T-helper 17 cell (primary cell): ENCODE results near the gene UFL1. TPM values are rescaled to one million over a fixed set of nuclear protein-coding genes. Genes with fewer than 3 reads are reported as not detected.
"Not testable (repeated sequence)": the region's sequence is repeated elsewhere in the genome, so short reads cannot be mapped to it uniquely, and the experiment has no call there.

Experiments used
- ATAC-seq: fragments of 150-1000 bp; cut with Tn5 transposase; 2 replicates; pipeline ENCODE4 v1.10.0; 2021; ENCODE audit warnings: mild to moderate bottlenecking, moderate library complexity
- DNase-seq, 3 donors: peaks; one replicate each; pipeline versions ENCODE4 v3.0.0 to v3.0.0-alpha.2; 2020 to 2021
- H3K9me3 ChIP-seq: one replicate; pipeline ENCODE4 v1.7.0; 2013; ENCODE audit warnings: low read length, mild to moderate bottlenecking; ENCODE audit not compliant: control insufficient read depth, poor library complexity, severe bottlenecking
- H3K27ac Mint-ChIP-seq: one replicate; pipeline ENCODE4 v1.8.0; 2022; ENCODE audit warnings: mild to moderate bottlenecking, moderate library complexity, mixed read lengths
- H3K27me3 Mint-ChIP-seq: one replicate; pipeline ENCODE4 v1.8.0; 2022; ENCODE audit warnings: mixed read lengths
- H3K36me3 Mint-ChIP-seq: one replicate; pipeline ENCODE4 v1.8.0; 2022; ENCODE audit warnings: low read depth, mixed read lengths
- H3K4me1 Mint-ChIP-seq: one replicate; pipeline ENCODE4 v1.8.0; 2022; ENCODE audit warnings: mild to moderate bottlenecking, mixed read lengths
- H3K4me3 Mint-ChIP-seq: one replicate; pipeline ENCODE4 v1.8.0; 2022; ENCODE audit warnings: mild to moderate bottlenecking, moderate library complexity, mixed read lengths
- total RNA-seq, 4 donors: library from RNA in 2 of 4; stranded (reverse) in 2 of 4; gene quantifications; one replicate each; pipeline ENCODE4 v1.2.3 and lab custom pipeline; 2022 to 2026

Gene UFL1
- total RNA-seq, 2 donors from 2014 or later: 16.4 to 17.8 TPM

DNA sequence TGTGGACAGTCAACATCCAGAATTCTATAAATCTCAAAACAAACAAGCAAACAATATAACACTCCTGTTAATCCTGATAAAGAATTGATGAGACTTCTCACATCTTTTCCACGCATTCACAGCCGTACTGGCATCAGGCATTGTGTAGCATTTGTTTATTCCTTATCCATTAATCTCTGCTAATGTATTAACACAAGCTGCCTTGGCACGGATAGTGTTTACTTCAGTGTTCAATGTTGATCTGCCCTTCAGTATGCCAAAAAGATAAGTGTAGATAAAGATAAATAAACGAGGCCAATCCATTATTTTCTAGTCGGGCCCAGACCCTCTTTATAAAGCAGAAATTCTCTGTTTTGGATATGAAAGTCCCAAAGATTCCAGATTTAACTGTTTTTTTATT is 16.1 kb downstream of the UFL1 start:
- Mint-ChIP-seq H3K27me3 (no peaks in the 10 kb centered on the region), H3K27ac (no peak overlapping the region), H3K36me3 (peaks cover 8% of the 10 kb centered on the region), H3K4me3 (no peak overlapping the region), H3K4me1 (peaks cover 4% of the 10 kb centered on the region)
- ATAC-seq: no peak
- no peaks in the 10 kb centered on the region for H3K9me3 ChIP-seq
- DNase-seq: no peak

GRCh38 chr6:96542702-96543101 is 21.1 kb downstream of the UFL1 start:
- ATAC-seq (no peak), DNase-seq (no peak)
- peak overlapping the region; percentile 78 for H3K27ac Mint-ChIP-seq
- H3K27me3 Mint-ChIP-seq: no peaks in the 10 kb centered on the region
- H3K9me3 ChIP-seq: no peaks in the 10 kb centered on the region
- peaks cover 15% of the 10 kb centered on the region for H3K36me3 Mint-ChIP-seq
- H3K4me1 Mint-ChIP-seq: peaks cover 3% of the 10 kb centered on the region
- H3K4me3 Mint-ChIP-seq: no peak overlapping the region

- H3K9me3 ChIP-seq: no peaks in the 10 kb centered on the region
- ATAC-seq (no peak), DNase-seq (no peak)
- Mint-ChIP-seq H3K4me1 (peaks cover 9% of the 10 kb centered on the region), H3K36me3 (peaks cover 20% of the 10 kb centered on the region), H3K27me3 (no peaks in the 10 kb centered on the region), H3K4me3 (no peak overlapping the region), H3K27ac (no peak overlapping the region)
Measured at GRCh38 chr6:96545882-96546281, 24.3 kb downstream of the UFL1 start.

DNA sequence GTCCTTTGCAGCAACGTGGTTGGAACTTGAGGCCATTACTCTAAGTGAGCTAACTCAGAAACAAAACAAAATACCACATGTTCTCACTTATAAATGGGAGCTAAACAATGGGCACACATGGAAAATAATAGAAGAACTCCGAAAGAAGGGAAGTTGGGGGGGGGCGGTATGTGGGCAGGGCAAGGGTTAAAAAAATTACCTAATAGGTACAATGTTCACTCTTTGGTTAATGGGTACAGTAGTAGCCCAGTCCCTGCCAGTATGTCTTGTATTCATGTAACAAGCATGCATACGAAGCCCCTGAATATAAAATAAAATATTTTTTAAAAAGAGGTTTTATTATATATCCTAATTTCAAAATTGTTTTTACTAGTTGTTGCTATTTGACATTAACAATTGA is 26.0 kb downstream of the UFL1 start:
- DNase-seq: no peak
- H3K27me3 Mint-ChIP-seq: no peaks in the 10 kb centered on the region
- ATAC-seq: no peak
- H3K9me3 ChIP-seq: no peaks in the 10 kb centered on the region
- H3K4me3 Mint-ChIP-seq: no peak overlapping the region
- no peak overlapping the region for H3K27ac Mint-ChIP-seq
- H3K4me1 Mint-ChIP-seq: peaks cover 9% of the 10 kb centered on the region
- peaks cover 22% of the 10 kb centered on the region for H3K36me3 Mint-ChIP-seq

DNA sequence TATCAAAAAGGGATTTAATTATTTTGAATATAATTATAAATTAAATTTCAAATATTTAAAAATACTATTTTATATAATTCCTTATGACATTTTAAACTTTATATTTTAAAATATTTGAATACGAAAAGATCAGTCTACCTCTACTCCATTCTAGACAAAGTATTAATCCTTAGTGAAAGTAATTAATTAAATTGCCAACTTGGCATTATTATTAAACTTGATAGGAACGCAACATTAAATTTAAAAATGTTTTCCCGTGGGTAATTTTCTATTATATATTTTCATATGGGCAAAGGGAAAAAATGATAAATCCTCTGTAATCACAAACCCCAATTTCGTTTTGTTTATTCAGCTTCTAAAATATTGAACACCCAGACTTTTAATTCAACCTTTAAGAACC is 33.0 kb downstream of the UFL1 start:
- peaks cover 8% of the 10 kb centered on the region for H3K4me1 Mint-ChIP-seq
- peaks cover 18% of the 10 kb centered on the region for H3K36me3 Mint-ChIP-seq
- no peak overlapping the region for H3K4me3 Mint-ChIP-seq
- H3K9me3 ChIP-seq: no peaks in the 10 kb centered on the region
- DNase-seq (no peak), ATAC-seq (no peak)
- no peak overlapping the region for H3K27ac Mint-ChIP-seq
- no peaks in the 10 kb centered on the region for H3K27me3 Mint-ChIP-seq

DNA sequence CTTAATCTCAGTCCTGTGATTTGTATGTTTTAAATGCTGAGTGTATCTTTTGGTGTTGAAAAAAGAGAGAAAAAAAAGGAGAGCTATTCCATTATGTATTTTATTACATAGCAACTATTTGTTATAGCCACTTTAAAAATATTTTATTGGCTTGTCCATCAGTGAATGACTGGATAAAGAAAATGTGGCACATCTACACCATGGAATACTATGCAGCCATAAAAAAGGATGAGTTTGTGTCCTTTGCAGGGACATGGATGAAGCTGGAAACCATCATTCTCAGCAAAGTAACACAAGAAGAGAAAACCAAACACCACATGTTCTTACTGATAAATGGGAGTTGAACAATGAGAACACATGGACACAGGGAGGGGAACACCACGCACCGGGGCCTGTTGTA is 38.1 kb downstream of the UFL1 start:
- not testable (repeated sequence) for H3K27ac Mint-ChIP-seq, H3K4me1 Mint-ChIP-seq, H3K4me3 Mint-ChIP-seq, H3K9me3 ChIP-seq, H3K36me3 Mint-ChIP-seq, H3K27me3 Mint-ChIP-seq, DNase-seq, ATAC-seq

- no peak for ATAC-seq
- H3K27me3 Mint-ChIP-seq: no peaks in the 10 kb centered on the region
- no peak within 1 kb of the TSS for H3K27ac Mint-ChIP-seq
- no peaks in the 10 kb centered on the region for H3K9me3 ChIP-seq
- no peak for DNase-seq
- no peaks in the 10 kb centered on the region for H3K4me1 Mint-ChIP-seq
- H3K4me3 Mint-ChIP-seq: no peak within 1 kb of the TSS
- H3K36me3 Mint-ChIP-seq: no peaks in the 10 kb centered on the region
Measured at GRCh38 chr6:96562886-96563285, 41.3 kb downstream of the UFL1 start, which contains the start of gene FHL5. Gene FHL5 (plus strand): TSS chr6:96563128. CDS start chr6:96603614, 40,486 bp downstream.

DNA sequence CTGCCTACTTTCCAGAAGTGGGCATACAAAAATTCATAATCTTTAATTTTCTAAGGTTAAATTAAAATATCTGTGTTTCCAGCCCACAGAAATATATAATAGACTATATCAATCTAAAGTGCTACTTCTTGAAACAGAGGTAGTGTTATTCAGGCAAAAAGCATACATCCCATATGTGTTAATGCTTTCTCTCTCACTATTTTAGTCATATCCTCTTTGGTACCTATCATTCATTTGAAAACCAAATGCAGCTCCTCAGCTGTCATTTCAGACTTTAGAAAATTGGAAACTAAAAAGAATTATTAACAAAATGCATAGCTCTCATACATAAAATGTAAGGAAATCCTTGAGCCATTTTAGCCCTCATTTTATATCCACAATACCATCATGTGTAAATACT is 42.2 kb downstream of the UFL1 start:
- Mint-ChIP-seq H3K27ac (no peak overlapping the region), H3K4me1 (no peaks in the 10 kb centered on the region), H3K27me3 (no peaks in the 10 kb centered on the region), H3K36me3 (no peaks in the 10 kb centered on the region), H3K4me3 (no peak overlapping the region)
- DNase-seq (no peak), ATAC-seq (no peak)
- no peaks in the 10 kb centered on the region for H3K9me3 ChIP-seq

- ATAC-seq: no peak
- H3K4me1 Mint-ChIP-seq: no peaks in the 10 kb centered on the region
- peaks cover under 1% of the 10 kb centered on the region for H3K36me3 Mint-ChIP-seq
- peaks cover 10% of the 10 kb centered on the region for H3K9me3 ChIP-seq
- H3K27me3 Mint-ChIP-seq: peaks cover 2% of the 10 kb centered on the region
- no peak overlapping the region for H3K27ac Mint-ChIP-seq
- no peak for DNase-seq
- H3K4me3 Mint-ChIP-seq: no peak overlapping the region
Measured at GRCh38 chr6:96570053-96570452, 48.4 kb downstream of the UFL1 start.

DNA sequence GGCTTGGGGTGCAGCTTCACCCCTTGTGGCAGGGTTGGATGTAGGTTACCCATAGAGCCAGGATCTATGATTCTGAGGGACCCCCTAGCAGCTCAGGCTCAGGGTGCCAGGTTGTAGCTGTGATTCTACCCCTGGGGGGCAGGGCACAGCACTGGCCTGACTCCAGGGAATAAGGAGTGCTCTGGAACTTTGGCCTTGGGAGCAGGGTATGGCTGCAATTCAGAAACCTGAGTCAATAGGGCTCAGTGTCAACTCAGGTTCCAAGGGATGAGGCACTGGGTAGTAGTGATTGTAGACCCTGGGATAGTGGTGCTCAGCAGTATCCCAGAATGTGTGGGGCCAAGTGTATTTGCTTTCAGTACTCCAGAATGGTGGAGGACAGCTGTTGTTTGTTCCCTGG is 49.9 kb downstream of the UFL1 start:
- no peak overlapping the region for H3K27ac Mint-ChIP-seq
- peaks cover 2% of the 10 kb centered on the region for H3K36me3 Mint-ChIP-seq
- H3K27me3 Mint-ChIP-seq: peaks cover 16% of the 10 kb centered on the region
- H3K9me3 ChIP-seq: peaks cover 10% of the 10 kb centered on the region
- ATAC-seq: no peak
- DNase-seq: no peak
- no peak overlapping the region for H3K4me3 Mint-ChIP-seq
- no peaks in the 10 kb centered on the region for H3K4me1 Mint-ChIP-seq

- ATAC-seq: no peak
- peaks cover 6% of the 10 kb centered on the region for H3K9me3 ChIP-seq
- Mint-ChIP-seq H3K27ac (no peak overlapping the region), H3K36me3 (peaks cover 2% of the 10 kb centered on the region), H3K4me3 (no peak overlapping the region), H3K4me1 (no peaks in the 10 kb centered on the region), H3K27me3 (peaks cover 28% of the 10 kb centered on the region)
- DNase-seq: no peak
Measured at GRCh38 chr6:96575359-96575758, 53.8 kb downstream of the UFL1 start.

DNA sequence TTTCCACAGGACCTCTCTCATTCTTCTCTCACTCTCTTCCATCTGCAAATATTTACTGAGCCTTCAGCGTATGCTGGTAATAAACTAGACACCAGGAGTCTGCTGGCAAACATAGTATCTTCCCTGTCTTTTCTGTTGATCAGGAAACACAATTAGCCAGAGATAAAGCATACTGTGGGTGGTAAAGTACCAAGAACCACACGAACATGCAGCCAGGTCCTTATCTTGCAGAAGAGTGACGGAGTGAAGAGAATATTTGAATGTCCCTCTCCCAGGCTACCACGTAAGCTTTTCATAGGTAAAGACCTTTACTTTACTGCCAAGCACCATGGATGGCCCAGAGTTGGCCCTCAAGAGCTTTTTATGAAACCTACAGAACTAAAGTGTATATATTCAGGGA is 54.6 kb downstream of the UFL1 start:
- Mint-ChIP-seq H3K27ac (no peak overlapping the region), H3K4me1 (no peaks in the 10 kb centered on the region), H3K4me3 (no peak overlapping the region), H3K27me3 (peaks cover 28% of the 10 kb centered on the region), H3K36me3 (peaks cover 2% of the 10 kb centered on the region)
- no peak for ATAC-seq
- peaks cover under 1% of the 10 kb centered on the region for H3K9me3 ChIP-seq
- no peak for DNase-seq

DNA sequence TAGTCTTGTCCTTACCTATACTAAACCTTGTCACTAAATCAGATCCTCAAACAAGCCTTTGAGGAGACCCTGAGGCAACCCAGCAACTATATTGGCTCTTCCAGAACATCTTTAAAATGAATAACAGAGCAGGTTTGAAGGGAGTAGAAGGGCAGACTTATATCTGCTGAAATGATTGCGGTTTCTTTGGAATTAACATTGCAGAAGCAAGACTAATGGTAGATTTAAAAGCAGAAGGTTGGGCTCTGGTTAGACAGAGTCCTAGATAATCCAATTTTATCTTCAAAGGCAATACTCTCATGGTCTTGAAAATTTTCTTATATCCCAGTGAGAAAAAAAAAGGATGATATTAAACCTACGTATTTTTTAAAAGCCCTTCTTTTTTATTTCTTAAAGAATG is 60.4 kb downstream of the UFL1 start:
- Mint-ChIP-seq H3K4me1 (no peaks in the 10 kb centered on the region), H3K27me3 (peaks cover 31% of the 10 kb centered on the region), H3K36me3 (peaks cover 4% of the 10 kb centered on the region), H3K4me3 (no peak overlapping the region), H3K27ac (no peak overlapping the region)
- no peaks in the 10 kb centered on the region for H3K9me3 ChIP-seq
- ATAC-seq (no peak), DNase-seq (no peak)

GRCh38 chr6:96582436-96582835 is 60.8 kb downstream of the UFL1 start:
- no peak overlapping the region for H3K4me3 Mint-ChIP-seq
- H3K27me3 Mint-ChIP-seq: peaks cover 27% of the 10 kb centered on the region
- peaks cover 4% of the 10 kb centered on the region for H3K36me3 Mint-ChIP-seq
- no peak for ATAC-seq
- no peaks in the 10 kb centered on the region for H3K9me3 ChIP-seq
- H3K4me1 Mint-ChIP-seq: no peaks in the 10 kb centered on the region
- no peak for DNase-seq
- no peak overlapping the region for H3K27ac Mint-ChIP-seq
